AG04450 (cell line): ENCODE results near the gene BPIFB4. TPM values are rescaled to one million over a fixed set of nuclear protein-coding genes. Genes with fewer than 3 reads are reported as not detected.

Experiments used
- CTCF ChIA-PET: fragments of 300-600, 350-600 bp; formaldehyde crosslinking; extraction: SDS; loops from one replicate; lab custom pipeline; 2022; ENCODE audit warnings: antibody characterized with exemption, inconsistent platforms; lab: Charles Lee
- POLR2A ChIA-PET: fragments of 350-600 bp; formaldehyde crosslinking; extraction: SDS; loops from one replicate; lab custom pipeline; 2021; ENCODE audit warnings: antibody characterized with exemption, inconsistent platforms; lab: Yijun Ruan, JAX
- DNase-seq: peaks from one replicate; pipeline ENCODE4 v3.0.0-alpha.2; 2011; ENCODE audit warnings: low read depth, low spot score
- H3K27ac ChIP-seq: one replicate; pipeline ENCODE4 v1.5.1; 2012; ENCODE audit warnings: low read depth, low read length, control low read depth
- H3K27me3 ChIP-seq: one replicate; pipeline ENCODE4 v1.6.0; 2012; ENCODE audit warnings: low read length; ENCODE audit not compliant: control insufficient read depth, insufficient read depth
- H3K4me3 ChIP-seq: 2 replicates; pipeline ENCODE4 v1.5.1; 2011; ENCODE audit warnings: mild to moderate bottlenecking, low read depth, low read length, control low read depth
- H3K9me3 ChIP-seq: 2 replicates; pipeline ENCODE4 v1.5.1; 2012; ENCODE audit warnings: low read length; ENCODE audit not compliant: control insufficient read depth, insufficient read depth
- polyA plus RNA-seq: library from polyadenylated mRNA; depleted of rRNA; stranded (reverse); fragments of >200 nt; gene quantifications from 2 replicates; pipeline ENCODE4 v1.2.3, GENCODE V29; 2011
- TF ChIP-seq, protein P1 (sequence below): IDR thresholded peaks from 2 replicates; pipeline ENCODE4 v1.5.1; 2011; ENCODE audit warnings: low read depth, low read length, control low read depth, inconsistent platforms

BPIFB4 gene
- polyA plus RNA-seq, 1 experiment: not detected

GRCh38 chr20:33082546-33082945 is 3.1 kb downstream of the BPIFB4 start:
- Histone ChIP-seq H3K4me3 (no peak overlapping the region), H3K9me3 (no peaks in the 10 kb centered on the region), H3K27ac (no peak overlapping the region), H3K27me3 (no peaks in the 10 kb centered on the region)
- ChIA-PET CTCF (no interaction called here), POLR2A (no interaction called here)
- TF ChIP-seq, protein P1, sequence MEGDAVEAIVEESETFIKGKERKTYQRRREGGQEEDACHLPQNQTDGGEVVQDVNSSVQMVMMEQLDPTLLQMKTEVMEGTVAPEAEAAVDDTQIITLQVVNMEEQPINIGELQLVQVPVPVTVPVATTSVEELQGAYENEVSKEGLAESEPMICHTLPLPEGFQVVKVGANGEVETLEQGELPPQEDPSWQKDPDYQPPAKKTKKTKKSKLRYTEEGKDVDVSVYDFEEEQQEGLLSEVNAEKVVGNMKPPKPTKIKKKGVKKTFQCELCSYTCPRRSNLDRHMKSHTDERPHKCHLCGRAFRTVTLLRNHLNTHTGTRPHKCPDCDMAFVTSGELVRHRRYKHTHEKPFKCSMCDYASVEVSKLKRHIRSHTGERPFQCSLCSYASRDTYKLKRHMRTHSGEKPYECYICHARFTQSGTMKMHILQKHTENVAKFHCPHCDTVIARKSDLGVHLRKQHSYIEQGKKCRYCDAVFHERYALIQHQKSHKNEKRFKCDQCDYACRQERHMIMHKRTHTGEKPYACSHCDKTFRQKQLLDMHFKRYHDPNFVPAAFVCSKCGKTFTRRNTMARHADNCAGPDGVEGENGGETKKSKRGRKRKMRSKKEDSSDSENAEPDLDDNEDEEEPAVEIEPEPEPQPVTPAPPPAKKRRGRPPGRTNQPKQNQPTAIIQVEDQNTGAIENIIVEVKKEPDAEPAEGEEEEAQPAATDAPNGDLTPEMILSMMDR: no peak
- no peak for DNase-seq

- POLR2A ChIA-PET: no interaction called here
- CTCF ChIA-PET: no interaction called here
- H3K4me3 ChIP-seq: no peak overlapping the region
These were observed 4.3 kb downstream of the BPIFB4 start for GRCh38 chr20:33083544-33084340.

DNA sequence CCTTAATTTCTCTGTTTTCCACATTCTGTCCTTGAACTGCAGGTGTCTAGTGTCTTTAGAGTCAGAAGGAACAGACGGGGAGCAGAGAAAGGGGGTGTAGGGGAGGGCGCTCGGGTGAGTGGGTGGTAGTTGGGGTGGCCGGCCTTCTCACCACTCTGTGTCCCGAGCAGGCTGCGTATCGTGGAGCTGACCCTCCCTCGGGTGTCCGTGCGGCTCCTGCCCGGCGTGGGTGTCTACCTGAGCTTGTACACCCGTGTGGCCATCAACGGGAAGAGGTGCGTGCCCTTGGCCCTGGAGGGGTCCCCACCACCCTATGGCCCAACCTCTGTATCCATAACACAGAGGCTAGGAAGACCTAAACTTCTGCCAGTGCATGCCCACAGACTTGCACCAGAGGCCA is 5.3 kb downstream of the BPIFB4 start:
- TF ChIP-seq, protein P1: no peak
- no peak overlapping the region for H3K27ac ChIP-seq
- ChIA-PET POLR2A (no interaction called here), CTCF (no interaction called here)
- DNase-seq: no peak
- no peaks in the 10 kb centered on the region for H3K9me3 ChIP-seq
- no peak overlapping the region for H3K4me3 ChIP-seq
- H3K27me3 ChIP-seq: peaks cover 5% of the 10 kb centered on the region

More at GRCh38 chr20:33083544-33084340, 4.3 kb downstream of the BPIFB4 start:
- TF ChIP-seq, protein P1: no peak
- no peaks in the 10 kb centered on the region for H3K9me3 ChIP-seq
- peaks cover 5% of the 10 kb centered on the region for H3K27me3 ChIP-seq
- H3K27ac ChIP-seq: no peak overlapping the region
- DNase-seq: no peak

GRCh38 chr20:33086052-33086722 is 6.7 kb downstream of the BPIFB4 start:
- Histone ChIP-seq H3K4me3 (no peak overlapping the region), H3K27me3 (peaks cover 5% of the 10 kb centered on the region), H3K9me3 (no peaks in the 10 kb centered on the region), H3K27ac (no peak overlapping the region)
- ChIA-PET CTCF (interaction anchor here (0.5 to 1.4 kb wide), 2 partner anchors 59 to 297 kb away, joined by 3 to 4 read pairs; no protein-coding TSS in a partner anchor), POLR2A (no interaction called here)
- TF ChIP-seq, protein P1: no peak
- no peak for DNase-seq

- H3K27me3 ChIP-seq: peaks cover 8% of the 10 kb centered on the region
- no peak overlapping the region for H3K27ac ChIP-seq
- DNase-seq: no peak
- no peaks in the 10 kb centered on the region for H3K9me3 ChIP-seq
- ChIA-PET CTCF (no interaction called here), POLR2A (no interaction called here)
- TF ChIP-seq, protein P1: no peak
- H3K4me3 ChIP-seq: no peak overlapping the region
These were observed 11.7 kb downstream of the BPIFB4 start for GRCh38 chr20:33091147-33091546.
